ENCODE measurements around the gene DNAJC5G.
"Not testable (repeated sequence)": the region's sequence is repeated elsewhere in the genome, so short reads cannot be mapped to it uniquely, and the experiment has no call there.

DNA sequence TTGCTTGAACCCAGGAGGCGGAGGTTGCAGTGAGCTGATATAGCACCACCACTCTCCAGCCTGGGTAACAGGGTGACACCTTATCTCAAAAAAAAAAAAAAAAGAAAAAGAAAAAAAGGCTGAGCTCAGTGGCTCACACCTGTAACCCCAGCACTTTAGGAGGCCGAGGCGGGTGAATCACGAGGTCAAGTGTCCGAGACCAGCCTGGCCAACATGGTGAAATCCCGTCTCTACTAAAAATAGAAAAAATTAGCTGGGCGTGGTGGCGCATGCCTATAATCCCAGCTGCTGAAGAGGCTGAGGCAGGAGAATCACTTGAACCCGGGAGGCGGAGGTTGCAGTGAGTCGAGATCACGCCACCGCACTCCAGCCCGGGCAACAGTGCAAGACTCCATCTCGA lies 44.6 kb downstream of the DNAJC5G start:
- not testable (repeated sequence) for TF ChIP-seq CTCF, POLR2A (IDR thresholded peaks at IDR 0.05)
